GM18507 (cell line): ENCODE data around the gene KCNJ1.

ENCODE experiments used
- DNase-seq: peaks from one replicate; pipeline ENCODE4 v3.0.0; 2011; ENCODE audit warnings: low read depth; ENCODE audit not compliant: insufficient read length; ENCODE audit errors: extremely low spot score
- FAIRE-seq: peaks from 2 replicates; lab custom pipeline; 2011; peaks lifted over from hg19 to GRCh38; lab: Jason Lieb, UNC

KCNJ1 gene

DNA sequence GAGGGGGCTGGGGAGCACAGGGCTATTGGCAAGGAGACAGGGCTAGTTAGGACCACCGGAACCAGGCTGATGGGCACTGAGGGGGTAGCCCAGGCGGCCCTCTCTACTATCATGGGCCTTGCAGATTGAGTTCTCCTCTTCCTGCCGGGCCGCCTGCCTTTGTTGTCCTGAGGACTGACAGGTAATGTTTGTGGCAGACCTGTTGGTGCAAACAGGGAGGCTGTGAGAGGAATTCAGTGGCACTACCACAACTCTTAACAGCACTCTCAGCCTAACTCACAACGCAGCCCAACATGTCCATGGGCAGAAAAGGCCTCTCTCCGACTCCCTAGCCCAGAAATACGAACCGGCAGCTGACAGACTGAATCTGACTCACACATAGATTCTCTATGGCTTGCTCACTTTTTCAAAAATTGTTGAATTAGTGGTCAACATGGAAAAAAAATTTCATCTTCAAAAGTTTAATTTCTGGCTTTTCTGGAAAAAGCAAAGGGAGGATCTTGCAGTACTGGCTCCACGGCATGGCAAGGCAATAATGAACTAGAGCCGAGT, 35.5 kb upstream of the KCNJ1 start:
- FAIRE-seq (no peak), DNase-seq (no peak)

GRCh38 chr11:128901653-128902514, 34.8 kb upstream of the KCNJ1 start:
- no peak for DNase-seq
- no peak for FAIRE-seq

GRCh38 chr11:128900468-128900867, 33.4 kb upstream of the KCNJ1 start:
- FAIRE-seq: no peak
- no peak for DNase-seq

- FAIRE-seq: no peak
Observed at GRCh38 chr11:128898580-128899344, 31.7 kb upstream of the KCNJ1 start.

GRCh38 chr11:128897826-128898225, 30.7 kb upstream of the KCNJ1 start:
- FAIRE-seq (no peak), DNase-seq (no peak)

More at GRCh38 chr11:128898580-128899344, 31.7 kb upstream of the KCNJ1 start:
- no peak for DNase-seq

DNA sequence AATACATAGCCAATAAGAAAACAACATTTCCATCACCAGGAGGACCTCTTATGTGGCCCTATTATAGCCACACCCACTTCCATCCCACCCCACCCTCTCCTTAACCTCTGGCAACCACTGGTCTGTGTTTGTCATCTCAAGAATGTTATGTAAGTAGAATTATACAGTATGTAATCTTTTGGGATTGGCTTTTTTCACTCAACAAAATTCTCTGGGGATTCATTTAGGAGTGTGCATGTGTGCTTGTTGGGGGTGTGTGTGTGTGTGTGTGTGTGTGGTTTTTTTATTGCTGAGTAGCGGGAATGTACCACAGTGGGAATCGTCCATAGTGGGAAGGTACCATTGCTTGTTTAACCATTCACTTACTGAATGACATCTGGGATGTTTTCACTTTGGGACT, 29.3 kb upstream of the KCNJ1 start:
- DNase-seq (no peak), FAIRE-seq (no peak)

DNA sequence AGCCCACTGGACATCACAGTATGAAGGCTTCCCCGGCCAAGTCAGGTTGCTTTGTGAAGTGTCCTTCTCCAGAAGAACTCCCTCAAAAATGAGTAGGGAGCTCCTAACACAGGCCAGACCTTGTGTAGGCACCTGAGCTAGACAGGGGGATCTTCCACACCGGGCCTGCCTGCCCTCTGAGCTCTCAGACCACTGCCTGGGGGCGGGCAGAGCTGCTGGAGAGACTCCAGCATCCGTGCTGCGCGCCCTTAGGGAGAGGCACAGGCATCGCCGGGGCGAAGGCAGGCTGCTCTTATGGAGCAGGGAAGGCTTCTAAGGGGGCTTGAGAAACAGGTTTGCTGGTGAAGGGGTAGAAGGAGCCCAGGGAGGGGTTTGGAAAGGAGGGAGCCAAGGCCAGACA, 28.4 kb upstream of the KCNJ1 start:
- DNase-seq: no peak
- FAIRE-seq: no peak

DNA sequence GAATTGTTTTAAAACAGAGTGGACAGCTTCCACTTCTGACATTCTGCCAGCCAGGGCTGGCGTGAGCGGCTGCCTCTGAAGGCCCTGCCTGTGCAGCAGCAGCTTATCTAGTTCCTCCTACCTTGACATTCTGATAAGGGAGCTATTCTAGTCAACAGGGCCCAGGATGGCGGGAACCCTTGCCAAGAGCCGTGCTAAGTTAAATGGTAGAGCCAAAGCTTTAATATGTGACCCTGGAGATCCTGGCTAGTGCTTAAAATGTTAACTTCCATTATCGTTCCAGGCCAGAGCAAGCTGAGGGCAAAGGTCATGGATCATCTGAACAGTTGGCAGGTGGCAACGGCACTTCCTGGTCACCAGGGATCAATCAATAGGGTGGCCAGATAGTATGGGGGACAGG, 27.6 kb upstream of the KCNJ1 start:
- no peak for FAIRE-seq
- no peak for DNase-seq

- DNase-seq (no peak), FAIRE-seq (no peak)
Observed at GRCh38 chr11:128894286-128894681, 27.2 kb upstream of the KCNJ1 start.

DNA sequence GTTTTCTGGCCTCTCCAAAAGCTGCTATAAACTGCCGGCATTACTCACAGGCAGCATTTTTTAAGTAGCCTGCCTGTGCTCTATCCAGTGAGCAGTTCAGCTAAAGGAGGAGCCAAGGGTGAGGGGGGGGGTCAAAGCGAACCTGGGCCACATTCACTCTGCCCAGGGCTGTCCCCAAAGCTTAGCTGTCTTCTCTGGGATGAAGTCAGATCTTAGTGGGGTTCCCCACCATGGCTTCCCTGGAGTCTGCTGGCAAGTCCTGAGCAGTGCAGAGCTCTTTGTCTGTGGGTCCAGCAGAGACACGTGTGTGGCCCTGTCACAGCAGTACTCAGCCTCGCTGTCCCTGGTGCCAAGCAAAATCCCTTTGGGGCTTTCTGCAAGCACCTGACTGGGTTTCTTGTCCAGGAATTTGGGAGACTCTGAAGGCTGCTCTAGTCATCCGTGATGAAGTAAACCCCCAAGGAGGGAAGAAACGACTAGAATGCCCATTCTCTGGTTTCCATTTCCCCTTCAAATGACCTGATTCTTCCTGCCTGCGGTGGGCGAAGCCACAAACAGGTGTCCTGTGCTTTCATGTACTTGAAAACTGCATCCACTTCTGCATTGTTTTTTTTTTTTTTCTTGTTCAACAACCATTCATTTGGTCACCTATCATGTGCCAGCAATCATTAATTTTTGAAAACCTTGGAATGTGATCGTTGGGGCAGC, 26.6 kb upstream of the KCNJ1 start:
- peak; percentile 73 for FAIRE-seq
- no peak for DNase-seq

DNA sequence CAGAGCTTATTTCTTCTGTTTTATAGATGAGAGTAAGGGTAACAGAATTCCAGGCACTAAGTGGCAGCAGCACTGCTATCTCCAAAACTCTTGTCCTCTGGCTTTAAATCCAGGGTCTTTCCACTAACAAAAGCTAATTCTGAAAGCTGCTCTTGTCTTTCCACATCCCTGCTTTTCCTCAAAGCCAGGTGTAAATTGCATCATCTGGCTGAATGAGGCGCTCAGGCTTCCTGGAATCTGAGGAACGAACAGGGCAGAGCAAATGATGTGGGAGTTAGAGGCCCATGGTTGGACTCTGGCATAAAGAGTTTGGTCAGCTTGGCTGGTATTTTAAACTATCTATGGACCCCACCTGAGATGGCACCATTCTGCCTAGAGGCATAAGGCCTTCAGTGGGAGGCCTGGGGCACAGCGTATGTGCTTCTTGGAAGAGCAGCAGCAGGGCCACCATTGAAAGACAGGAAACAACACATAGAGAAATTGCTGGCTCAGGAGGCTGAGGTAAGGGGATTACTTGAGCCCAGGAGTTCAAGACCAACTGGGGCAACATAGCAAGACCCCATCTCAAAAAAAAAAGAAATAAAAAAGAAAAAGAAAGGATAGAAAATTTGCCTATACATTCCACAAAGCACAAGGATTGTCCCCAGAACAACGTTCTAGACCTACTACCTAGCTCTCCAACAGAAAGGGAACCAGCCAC, 25.9 kb upstream of the KCNJ1 start:
- FAIRE-seq (no peak), DNase-seq (no peak)

DNA sequence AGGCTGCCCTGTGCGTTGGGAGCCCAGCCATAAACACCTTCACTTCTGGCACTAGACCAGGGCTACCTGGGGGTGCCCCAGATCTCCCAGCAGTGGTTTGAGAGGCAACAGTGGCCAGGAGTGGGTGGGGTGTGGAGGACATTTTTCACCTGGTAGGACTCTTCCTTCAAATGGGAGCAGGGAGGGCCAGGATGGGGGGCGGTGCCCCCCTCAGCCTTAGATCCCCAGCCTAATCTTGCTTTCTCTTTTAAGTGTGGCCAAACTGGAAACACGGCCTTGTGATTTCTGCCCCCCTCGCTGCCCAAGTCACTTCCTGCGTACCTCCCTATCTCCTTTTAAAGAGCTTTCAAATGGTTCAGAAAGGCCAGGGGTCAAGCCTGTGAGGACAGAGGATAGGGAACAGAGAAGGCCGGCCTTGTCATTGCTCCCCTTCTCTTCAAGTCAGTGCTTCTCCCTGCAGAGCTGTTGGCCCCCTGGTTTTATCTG, 24.9 kb upstream of the KCNJ1 start:
- DNase-seq: no peak
- FAIRE-seq: no peak

GRCh38 chr11:128890543-128891368, 23.7 kb upstream of the KCNJ1 start, which contains the start of gene KCNJ5:
Gene KCNJ5 (plus strand): TSS chr11:128891356. CDS start chr11:128911274, 19,918 bp downstream.
- FAIRE-seq (no peak), DNase-seq (no peak)

GRCh38 chr11:128890216-128890542, 23.1 kb upstream of the KCNJ1 start:
- no peak for DNase-seq
- no peak for FAIRE-seq

DNA sequence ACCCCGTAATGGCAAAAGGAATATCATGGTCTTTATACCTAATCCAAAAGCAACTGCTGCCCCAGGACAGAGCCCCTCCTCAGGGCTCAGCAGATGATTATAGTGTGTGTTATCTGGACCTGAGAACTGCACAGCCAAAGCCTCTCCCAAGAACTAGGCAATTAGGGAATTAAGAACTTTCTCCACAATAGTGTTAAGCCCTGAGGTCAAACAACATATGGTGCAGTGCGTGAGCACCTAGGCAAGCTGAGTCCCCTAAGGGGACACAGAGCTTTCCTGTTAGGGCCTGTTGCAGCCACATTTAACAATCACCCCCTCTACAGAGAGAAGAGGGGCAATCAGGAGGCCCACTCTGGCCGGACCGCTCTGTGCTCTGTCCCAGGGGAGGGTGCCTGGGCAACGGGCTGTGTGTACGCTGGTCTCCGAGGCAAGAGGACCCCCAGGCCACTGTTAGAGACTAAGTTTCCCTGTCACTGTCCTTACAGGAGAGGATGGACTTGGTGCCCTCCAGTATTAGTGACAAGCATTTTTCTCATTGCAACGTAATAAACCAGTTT, 22.6 kb upstream of the KCNJ1 start:
- FAIRE-seq: no peak
- DNase-seq: no peak

DNA sequence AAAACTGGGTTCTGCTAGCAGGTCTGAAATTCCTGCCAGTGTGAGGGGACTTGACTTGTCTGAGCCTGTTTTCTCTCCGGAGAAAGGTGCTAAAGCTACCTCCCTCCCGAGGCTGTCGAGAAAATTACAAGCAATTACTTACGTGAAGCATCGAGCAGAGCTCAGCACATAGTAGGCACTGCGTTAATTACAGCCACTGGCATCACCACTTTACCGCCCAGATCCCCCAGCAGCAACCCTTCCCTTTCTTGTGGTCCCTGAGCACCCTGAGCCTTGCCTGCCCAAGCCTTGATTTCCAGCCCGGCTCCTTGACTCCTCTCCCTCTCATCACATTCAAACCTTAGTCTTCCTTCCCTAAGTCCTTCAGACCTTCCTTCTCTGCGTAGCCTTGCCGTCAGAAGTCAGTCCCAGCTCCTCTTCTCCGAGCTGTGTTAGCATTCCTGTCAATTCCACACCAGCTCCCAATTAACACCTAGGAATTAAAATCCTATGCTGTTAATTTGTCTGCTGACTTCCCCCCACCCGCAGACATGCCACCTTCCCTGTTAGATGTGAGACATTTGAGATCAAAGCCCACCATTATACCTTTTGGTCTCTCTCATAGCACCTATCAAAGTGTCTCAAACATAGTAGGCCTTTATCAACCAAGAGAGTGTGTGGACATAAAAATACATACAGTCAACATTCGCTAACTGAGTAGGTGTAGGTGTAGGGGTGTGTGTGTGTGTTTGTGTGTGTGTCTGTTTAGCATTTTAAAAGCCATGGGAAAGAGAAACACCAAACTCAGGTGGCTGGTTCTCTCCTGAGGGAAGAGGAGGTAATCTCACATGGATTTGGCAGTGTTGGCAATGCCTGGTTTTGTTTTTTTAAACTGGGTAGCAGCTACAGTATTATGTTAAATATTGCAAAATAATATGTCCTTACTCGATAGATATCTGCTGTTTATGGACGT, 21.2 kb upstream of the KCNJ1 start:
- FAIRE-seq: no peak
- no peak for DNase-seq
